Right forelimb (tissue), 1 donor: Measurements from ENCODE around the gene DCBLD1.

Source experiments
- DNase-seq: peaks from one replicate; pipeline ENCODE4 v3.0.0-alpha.2; 2018

DCBLD1 gene

GRCh38 chr6:117531809-117532725 is 49.6 kb downstream of the DCBLD1 start:
- DNase-seq, result no peak

GRCh38 chr6:117533775-117534174 is 51.3 kb downstream of the DCBLD1 start:
- no peak for DNase-seq

DNA sequence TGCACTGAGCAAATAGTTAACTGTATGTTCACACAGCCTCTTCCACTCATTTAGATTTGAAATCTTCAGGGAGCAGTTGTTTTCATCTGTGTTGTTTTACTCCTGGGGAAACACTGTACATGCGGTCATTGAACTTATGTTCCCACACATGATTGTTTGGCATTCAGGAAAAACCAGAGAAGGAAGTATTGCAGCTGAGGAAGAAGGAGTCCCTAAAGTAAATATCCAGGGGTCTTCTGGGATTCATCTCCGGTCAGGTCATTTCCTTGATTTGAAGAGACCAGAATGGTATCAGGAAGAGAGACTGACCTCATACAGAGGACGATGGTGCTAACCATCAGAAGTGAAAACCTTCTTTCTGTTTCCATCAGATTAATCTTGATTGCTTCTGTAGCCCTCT is 52.5 kb downstream of the DCBLD1 start:
- no peak for DNase-seq

DNA sequence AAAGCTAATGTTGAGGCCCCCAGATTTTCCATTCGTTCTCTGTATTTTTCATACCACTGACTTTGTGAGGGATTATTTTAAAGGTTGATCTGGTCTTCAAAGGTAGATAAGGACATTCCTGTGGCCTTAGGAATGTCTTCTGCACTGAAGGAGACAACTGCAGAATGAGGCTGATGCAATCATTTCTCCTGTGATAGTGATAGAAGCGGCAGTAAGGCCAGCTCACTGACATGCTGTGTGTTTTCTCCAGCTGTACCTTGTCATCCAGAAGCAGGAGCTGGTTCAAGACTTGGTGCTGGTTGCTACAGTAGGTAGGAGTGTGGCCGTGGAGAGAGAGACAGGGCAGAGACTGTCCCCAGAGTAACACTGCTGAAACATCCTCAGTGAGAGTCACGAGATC is 53.8 kb downstream of the DCBLD1 start:
- no peak for DNase-seq

DNA sequence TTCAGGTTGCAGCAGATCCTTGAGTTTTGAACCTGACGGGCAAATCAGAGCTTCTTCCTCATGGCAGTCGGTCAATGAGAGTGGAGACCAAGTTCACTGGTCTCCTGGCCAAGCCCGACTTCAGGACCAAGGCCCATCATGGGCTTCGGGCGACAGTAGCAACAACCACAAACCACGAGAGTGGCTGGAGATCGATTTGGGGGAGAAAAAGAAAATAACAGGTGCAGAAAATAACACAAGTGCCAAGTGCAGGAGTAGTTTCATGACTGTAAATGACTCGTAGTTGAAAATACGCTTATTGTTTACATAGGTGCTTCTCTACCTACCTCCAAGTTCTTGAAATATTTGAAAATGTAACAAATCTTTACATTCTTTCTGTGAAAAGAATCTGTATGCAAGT is 56.1 kb downstream of the DCBLD1 start:
- no peak for DNase-seq

DNA sequence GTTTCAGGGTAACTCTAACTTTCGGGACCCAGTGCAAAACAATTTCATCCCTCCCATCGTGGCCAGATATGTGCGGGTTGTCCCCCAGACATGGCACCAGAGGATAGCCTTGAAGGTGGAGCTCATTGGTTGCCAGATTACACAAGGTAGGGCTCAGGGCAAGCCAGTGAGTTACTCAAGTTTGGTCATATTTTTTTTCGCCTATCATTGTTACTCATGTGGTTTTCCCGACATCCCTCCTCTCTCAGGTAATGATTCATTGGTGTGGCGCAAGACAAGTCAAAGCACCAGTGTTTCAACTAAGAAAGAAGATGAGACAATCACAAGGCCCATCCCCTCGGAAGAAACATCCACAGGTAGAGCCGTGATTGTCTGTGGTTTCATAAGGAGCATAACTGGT is 58.2 kb downstream of the DCBLD1 start:
- DNase-seq, result no peak

DNA sequence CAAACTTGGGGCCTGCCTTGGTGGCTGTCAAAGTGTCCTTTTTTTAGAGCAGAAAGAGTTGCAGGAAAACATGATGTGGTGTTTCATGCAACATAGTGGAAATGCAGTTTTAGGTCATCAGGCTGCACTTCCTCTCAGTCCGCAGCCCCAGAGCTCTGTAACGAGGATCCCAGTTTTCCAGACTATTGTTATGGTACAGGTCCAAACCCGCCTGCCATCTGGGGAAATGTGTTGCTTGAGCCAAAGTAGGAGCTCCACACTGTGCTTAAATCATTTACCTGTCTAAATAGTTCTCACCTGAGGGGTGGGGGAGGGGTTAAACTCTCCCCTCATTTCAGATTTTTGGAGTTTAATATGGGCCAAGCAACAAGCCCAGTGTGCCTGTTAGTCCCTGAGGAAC is 60.0 kb downstream of the DCBLD1 start:
- no peak for DNase-seq

DNA sequence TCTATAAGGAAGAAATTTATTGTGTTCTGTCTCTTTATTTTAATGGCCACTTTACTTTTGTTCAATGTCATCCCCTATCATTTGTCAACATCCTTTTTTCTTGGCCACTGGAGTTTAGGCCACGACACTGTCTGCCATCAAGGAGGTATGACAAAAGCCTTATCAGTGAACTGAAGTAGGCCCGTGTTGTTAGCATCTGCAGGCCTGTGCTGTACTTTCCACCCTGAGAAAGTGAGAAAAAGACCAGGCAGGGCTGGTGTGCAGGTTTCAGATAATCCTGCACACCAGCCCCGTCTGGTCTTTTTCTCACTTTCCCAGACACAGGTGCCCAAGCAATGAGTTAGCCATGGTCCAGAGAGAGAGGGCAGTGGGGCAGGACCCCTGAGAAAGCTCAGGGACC is 62.2 kb downstream of the DCBLD1 start:
- DNase-seq, result no peak

DNA sequence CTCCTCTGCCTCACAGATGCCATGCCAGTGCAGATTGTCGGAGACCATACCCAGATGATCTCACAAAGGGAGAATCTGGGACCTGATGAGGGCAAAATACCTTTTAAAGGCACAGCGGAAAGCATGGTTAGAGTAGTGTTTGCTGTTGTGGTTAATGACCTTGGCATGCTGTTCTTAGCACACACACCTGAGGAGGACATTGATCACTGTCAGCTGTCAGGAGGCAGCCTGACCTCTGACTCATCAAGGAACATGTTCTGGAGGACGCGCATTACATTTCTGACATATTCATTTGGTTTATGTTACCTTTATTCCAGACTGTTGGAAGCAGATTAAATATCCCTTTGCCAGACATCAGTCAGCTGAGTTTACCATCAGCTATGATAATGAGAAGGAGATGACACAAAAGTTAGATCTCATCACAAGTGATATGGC is 62.7 kb downstream of the DCBLD1 start:
- no peak for DNase-seq

DNA sequence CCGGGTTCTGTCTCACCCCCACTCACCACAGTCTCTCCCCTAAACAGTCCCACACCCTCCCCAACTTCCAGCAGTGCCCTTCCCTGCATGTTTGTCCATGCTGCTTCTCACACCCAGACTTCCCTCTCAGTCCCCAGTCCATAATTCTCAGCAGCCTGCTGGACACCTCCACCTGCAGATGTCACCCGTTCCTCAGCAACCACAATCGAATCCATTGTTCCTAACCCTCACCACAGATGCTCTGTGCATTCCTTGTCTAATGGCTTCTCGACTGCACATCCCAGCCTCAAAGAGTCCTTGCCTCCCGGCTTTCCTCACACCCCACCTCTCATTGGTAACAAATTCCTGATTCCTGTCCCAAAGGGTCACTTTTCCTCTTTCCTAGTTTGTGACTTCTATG is 64.2 kb downstream of the DCBLD1 start:
- DNase-seq, result no peak

DNA sequence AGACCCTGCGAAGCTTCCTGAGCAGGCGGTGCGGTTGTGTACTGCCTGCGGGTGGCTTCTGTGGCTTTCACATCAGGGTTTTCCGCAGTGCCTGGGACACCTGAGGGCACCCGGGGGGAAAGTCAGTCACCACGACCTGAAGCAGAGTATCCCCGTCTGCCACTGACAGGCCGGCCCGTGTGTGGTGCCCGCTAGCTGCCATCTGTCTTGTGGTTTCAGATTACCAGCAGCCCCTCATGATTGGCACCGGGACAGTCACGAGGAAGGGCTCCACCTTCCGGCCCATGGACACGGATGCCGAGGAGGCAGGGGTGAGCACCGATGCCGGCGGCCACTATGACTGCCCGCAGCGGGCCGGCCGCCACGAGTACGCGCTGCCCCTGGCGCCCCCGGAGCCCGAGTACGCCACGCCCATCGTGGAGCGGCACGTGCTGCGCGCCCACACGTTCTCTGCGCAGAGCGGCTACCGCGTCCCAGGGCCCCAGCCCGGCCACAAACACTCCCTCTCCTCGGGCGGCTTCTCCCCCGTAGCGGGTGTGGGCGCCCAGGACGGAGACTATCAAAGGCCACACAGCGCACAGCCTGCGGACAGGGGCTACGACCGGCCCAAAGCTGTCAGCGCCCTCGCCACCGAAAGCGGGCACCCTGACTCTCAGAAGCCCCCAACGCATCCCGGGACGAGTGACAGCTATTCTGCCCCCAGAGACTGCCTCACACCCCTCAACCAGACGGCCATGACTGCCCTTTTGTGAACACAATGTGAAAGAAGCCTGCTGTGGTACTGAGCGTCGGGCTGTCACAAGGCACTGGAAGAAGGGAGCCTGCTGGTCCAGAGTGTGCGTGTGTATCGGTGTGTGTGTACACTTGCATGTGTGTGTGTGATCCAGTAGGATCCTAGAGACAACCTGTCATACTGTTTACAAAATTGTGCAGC is 65.5 kb downstream of the DCBLD1 start:
- DNase-seq, result peak; percentile 79

GRCh38 chr6:117548797-117549301 is 66.4 kb downstream of the DCBLD1 start:
- DNase-seq, result no peak

GRCh38 chr6:117549611-117550010 is 67.1 kb downstream of the DCBLD1 start:
- no peak for DNase-seq

DNA sequence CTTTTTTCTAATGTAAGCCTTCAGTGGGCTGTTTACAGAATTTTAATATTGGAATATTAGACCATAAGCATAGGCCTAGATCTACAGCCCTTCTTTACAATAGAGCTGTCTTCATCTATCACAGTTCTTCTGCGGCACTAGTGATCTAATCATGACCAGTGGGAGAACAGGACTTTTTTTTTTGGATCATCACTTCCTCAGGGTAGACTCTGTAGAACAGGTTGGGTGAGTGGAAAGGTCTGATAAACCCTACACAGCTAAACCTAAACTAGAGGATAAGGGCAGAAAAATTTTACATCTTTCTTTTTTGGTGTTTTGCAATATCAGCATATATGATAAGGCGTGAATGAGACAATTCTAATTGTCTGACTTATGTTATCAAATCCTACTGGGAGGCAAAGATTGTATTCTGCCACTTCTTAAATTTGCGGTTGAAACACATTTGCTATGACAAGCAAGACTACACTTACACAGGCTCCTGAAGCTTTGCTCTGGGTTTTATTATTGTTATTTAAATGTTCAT is 67.7 kb downstream of the DCBLD1 start:
- no peak for DNase-seq

DNA sequence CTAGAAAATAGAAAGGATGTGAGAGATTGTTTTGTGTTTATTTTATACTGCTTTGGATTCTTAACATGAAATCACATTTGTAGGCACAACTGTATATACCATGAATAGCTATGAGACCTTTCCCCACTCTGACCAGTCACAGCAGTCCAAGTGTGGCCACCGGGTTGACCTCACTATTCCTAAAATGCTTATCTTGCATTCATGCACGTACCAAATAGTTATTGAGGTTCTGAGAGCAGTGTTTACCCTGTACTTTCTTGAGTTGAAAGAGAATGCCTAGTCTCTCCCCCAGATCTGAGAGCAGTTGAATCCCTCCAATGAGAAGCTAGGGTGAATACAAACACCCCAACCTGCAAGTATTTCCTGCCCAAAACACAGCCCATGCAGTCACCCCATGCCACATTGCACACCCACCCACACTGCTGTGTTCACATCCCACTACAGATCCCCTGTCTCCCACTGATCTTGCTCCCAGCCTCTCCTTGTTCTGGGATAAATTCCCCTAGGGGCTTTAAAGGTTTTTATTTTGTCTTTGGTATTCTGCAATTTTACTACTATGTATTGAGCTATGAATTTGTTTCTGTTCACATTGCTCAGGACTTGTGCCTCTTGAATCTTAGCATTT is 68.3 kb downstream of the DCBLD1 start:
- no peak for DNase-seq

DNA sequence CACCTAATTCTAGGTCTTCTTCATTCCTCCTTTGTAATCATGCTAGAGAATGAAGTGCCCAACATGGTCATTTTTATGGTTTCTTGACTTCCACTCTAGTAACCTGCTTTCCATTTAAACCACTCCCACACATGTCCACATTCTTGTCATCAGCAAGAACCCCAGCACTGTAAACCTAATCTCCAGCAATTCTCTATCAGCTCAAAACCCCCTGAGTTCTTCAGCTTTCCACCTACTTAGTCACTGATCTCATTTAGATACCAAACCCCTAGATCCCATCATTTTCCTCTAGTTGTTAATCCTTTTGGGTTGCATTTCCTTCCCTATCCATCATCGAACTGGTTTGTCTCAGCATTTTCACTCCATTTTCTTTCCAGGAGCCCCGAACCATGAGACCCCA is 70.1 kb downstream of the DCBLD1 start:
- DNase-seq, result no peak

- DNase-seq, result no peak
Measured at GRCh38 chr6:117553142-117553541, 70.7 kb downstream of the DCBLD1 start.

DNA sequence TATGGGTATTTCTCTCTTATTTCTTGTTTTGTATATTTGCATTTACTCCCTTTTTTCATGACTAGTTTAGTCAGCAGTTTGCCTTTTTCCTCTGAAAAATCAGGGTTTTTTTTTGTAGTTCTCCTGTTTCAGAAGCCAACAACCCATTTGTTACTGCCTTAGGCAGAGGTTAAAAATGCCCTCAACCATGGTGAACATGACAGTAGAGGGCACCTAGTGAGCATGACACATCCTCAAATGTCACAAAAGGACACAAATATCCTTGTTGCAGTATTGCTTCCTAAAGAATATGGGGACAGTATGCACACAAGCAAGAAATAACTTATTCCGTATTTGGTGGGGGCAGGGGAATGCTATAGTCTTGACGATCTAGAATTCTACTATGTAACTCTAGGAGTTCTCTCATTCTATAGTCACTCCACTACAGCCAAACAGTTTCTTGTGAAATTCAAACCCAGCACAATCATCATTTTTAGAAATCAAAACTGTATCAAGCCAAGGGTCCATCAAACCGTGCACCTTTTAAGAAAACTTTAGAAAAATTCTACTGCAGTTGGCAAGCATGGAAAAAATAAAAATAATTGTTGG is 72.9 kb downstream of the DCBLD1 start:
- no peak for DNase-seq

GRCh38 chr6:117555882-117556498 is 73.5 kb downstream of the DCBLD1 start:
- peak; percentile 72 for DNase-seq

- DNase-seq, result no peak
Measured at GRCh38 chr6:117557951-117558350, 75.5 kb downstream of the DCBLD1 start.

GRCh38 chr6:117558818-117559217 is 76.3 kb downstream of the DCBLD1 start:
- no peak for DNase-seq

GRCh38 chr6:117559299-117559698 is 76.8 kb downstream of the DCBLD1 start:
- DNase-seq, result no peak
